Measurements from ENCODE around the gene SEMA5A.

GRCh38 chr5:9015937-9016270 is 530.0 kb downstream of the SEMA5A start:
- TF ChIP-seq REST (IDR thresholded peaks at IDR 0.05; ENCODE audit: insufficient read depth in 1 of 2, low read depth in 2 of 2, low read length in 1 of 2) = no peak
- TF ChIP-seq POLR2AphosphoS5 (IDR thresholded peaks at IDR 0.05; ENCODE audit: low read depth, low read length) = no peak
- TF ChIP-seq CTCF (IDR thresholded peaks at IDR 0.05) = no peak
- TF ChIP-seq SIN3A (IDR thresholded peaks at IDR 0.05; ENCODE audit: borderline replicate concordance, insufficient read depth, low read depth, low read length) = no peak
